Stimulated activated naive CD8-positive, alpha-beta T cell treated with anti-CD3 and anti-CD28 coated beads, Interleukin-15, Interleukin-2, amounts not matched to agents 100 U/mL and 50 U/mL, for 24 hours (primary cell): ENCODE results near the gene ADSS1.

ENCODE experiments used
- ATAC-seq: fragments of 150-1000 bp; cut with Tn5 transposase; one replicate; pipeline ENCODE4 v1.10.0; 2021
- DNase-seq: peaks from one replicate; pipeline ENCODE4 v3.0.0; 2021

The ADSS1 gene

GRCh38 chr14:104796687-104797081, 72.7 kb downstream of the ADSS1 start:
- DNase-seq (no peak), ATAC-seq (no peak)
